Stomach (tissue), 9 donors: ENCODE data around the gene CLOCK. TPM values are rescaled to one million over a fixed set of nuclear protein-coding genes. Genes with fewer than 3 reads are reported as not detected.

Experiments
- DNase-seq, 2 donors: peaks; one replicate each; pipeline versions ENCODE4 v3.0.0 to v3.0.0-alpha.2; 2013 to 2019
- H3K27ac ChIP-seq, 5 donors: fragments of 200-600 bp in 4 of 5; sonication (generic) in 4 of 5; one replicate each; pipeline ENCODE4 v1.5.1; 2013 to 2019; ENCODE audit warnings: mild to moderate bottlenecking in 1 of 5, moderate library complexity in 1 of 5
- H3K27me3 ChIP-seq, 3 donors: fragments of 200-600 bp; sonication (generic); one replicate each; pipeline ENCODE4 v1.5.1; 2017 to 2019; ENCODE audit warnings: mixed run types in 1 of 3
- H3K36me3 ChIP-seq, 4 donors: fragments of 200-600 bp; sonication (generic); 1 replicate in 3 of 4; 2 replicates in 1 of 4; pipeline ENCODE4 v1.5.1; 2016 to 2019
- H3K4me1 ChIP-seq, 4 donors: fragments of 200-600 bp; sonication (generic); one replicate each; pipeline ENCODE4 v1.5.1; 2016 to 2019
- H3K4me3 ChIP-seq, 4 donors: fragments of 200-600 bp; sonication (generic) in 3 of 4; one replicate each; pipeline ENCODE4 v1.5.1; 2016 to 2019; ENCODE audit warnings: mild to moderate bottlenecking in 1 of 4
- H3K9me3 ChIP-seq, 4 donors: fragments of 200-600 bp; sonication (generic); one replicate each; pipeline ENCODE4 v1.5.1; 2016 to 2019
- CTCF ChIP-seq, 7 experiments: fragments of 450-650 bp in 4 of 7; fragments of 200-600 bp in 3 of 7; sonication (generic) in 3 of 7; IDR thresholded peaks; one replicate each; pipeline ENCODE4 v1.5.1; 2016 to 2019; ENCODE audit warnings: antibody characterized with exemption in 7 of 7, control low read depth in 2 of 7, mild to moderate bottlenecking in 1 of 7
- EP300 ChIP-seq: sonication (generic); formaldehyde crosslinking; IDR thresholded peaks from one replicate; pipeline ENCODE4 v1.6.1; 2017; ENCODE audit warnings: antibody characterized with exemption
- POLR2A ChIP-seq, 4 donors: fragments of 450-650 bp; IDR thresholded peaks; one replicate each; pipeline ENCODE4 v1.6.1; 2016; ENCODE audit warnings: antibody characterized with exemption in 4 of 4, control low read depth in 2 of 4, mild to moderate bottlenecking in 1 of 4, moderate library complexity in 1 of 4
- POLR2AphosphoS5 ChIP-seq, 3 donors: sonication (generic); formaldehyde crosslinking; IDR thresholded peaks; one replicate each; pipeline ENCODE4 v1.6.1; 2016; ENCODE audit warnings: antibody characterized with exemption in 3 of 3
- WGBS, 5 donors: extraction: QIAGEN DNeasy Blood & Tissue Kit in 3 of 5; methylation state at CpG; one replicate each; pipeline versions ENCODE4 v1.1.5 to v1.1.7; 2013 to 2018; 5-methylcytosine and 5-hydroxymethylcytosine counted together
- intact Hi-C: fragments of 100-400 bp; cut with DNase I; formaldehyde crosslinking; loops from one replicate; pipeline ENCODE4 v1.15.1; 2023; ENCODE audit warnings: low total_unique reads
- polyA plus RNA-seq, 3 donors: library from polyadenylated mRNA; stranded (reverse); fragments of 200-250 nt; gene quantifications; one replicate each; pipeline ENCODE4 v1.2.3, GENCODE V29; 2013
- total RNA-seq, 5 donors: library from RNA; depleted of rRNA; stranded (reverse); fragments of >200 nt; gene quantifications; one replicate each; pipeline versions ENCODE4 v1.1.0 to v1.2.3, GENCODE V29; 2014 to 2016
- donor health status: healthy with polysubstance abuse.
- donor health status: Bipolar disorder and iron deficiency.
- donor health status: healthy.

Gene CLOCK
- total and polyA plus RNA-seq, 8 donors, result 3.2 to 123 (median 21.4) TPM

- H3K9me3 ChIP-seq, result no peaks in the 10 kb centered on the region
- no peak overlapping the region for H3K27ac ChIP-seq
These were observed 161.5 kb downstream of the CLOCK start for GRCh38 chr4:55385201-55385649.

GRCh38 chr4:55382488-55383003, 164.2 kb downstream of the CLOCK start:
- TF ChIP-seq CTCF (IDR thresholded peaks at IDR 0.05) (no peak), EP300 (no peak), POLR2A (IDR thresholded peaks at IDR 0.05) (no peak), POLR2AphosphoS5 (IDR thresholded peaks at IDR 0.05) (no peak)
- WGBS, 5 donors, result 84 to 87% (median 85%) methylated on average over 3 of the region's 3 CpGs
- H3K9me3 ChIP-seq, result no peaks in the 10 kb centered on the region
- DNase-seq, result no peak
- no peaks in the 10 kb centered on the region for H3K4me1 ChIP-seq
- no peaks in the 10 kb centered on the region for H3K36me3 ChIP-seq
- H3K4me3 ChIP-seq, result no peak overlapping the region
- no peaks in the 10 kb centered on the region for H3K27me3 ChIP-seq
- H3K27ac ChIP-seq, result no peak overlapping the region
- intact Hi-C loops, result no loop called here

More at GRCh38 chr4:55385201-55385649, 161.5 kb downstream of the CLOCK start:
- intact Hi-C loops, result no loop called here
- H3K27me3 ChIP-seq, result no peaks in the 10 kb centered on the region
- DNase-seq, result no peak
- no peaks in the 10 kb centered on the region for H3K4me1 ChIP-seq
- no peaks in the 10 kb centered on the region for H3K36me3 ChIP-seq
- no peak overlapping the region for H3K4me3 ChIP-seq
- no peak for TF ChIP-seq EP300
- TF ChIP-seq POLR2A (IDR thresholded peaks at IDR 0.05), result no peak
- no peak for TF ChIP-seq POLR2AphosphoS5 (IDR thresholded peaks at IDR 0.05)
- TF ChIP-seq CTCF (IDR thresholded peaks at IDR 0.05), result no peak
- 70 to 79% (median 76%) methylated on average over 3 of the region's 3 CpGs for WGBS, 5 donors

GRCh38 chr4:55381502-55381901, 165.2 kb downstream of the CLOCK start:
- TF ChIP-seq POLR2AphosphoS5 (IDR thresholded peaks at IDR 0.05), result no peak
- TF ChIP-seq POLR2A (IDR thresholded peaks at IDR 0.05), result no peak
- TF ChIP-seq CTCF (IDR thresholded peaks at IDR 0.05), result no peak
- TF ChIP-seq EP300, result no peak
- 88 to 97% (median 90%) methylated on average over 7 of the region's 7 CpGs for whole genome bisulfite sequencing, 5 donors
- Histone ChIP-seq H3K9me3 (no peaks in the 10 kb centered on the region), H3K36me3 (no peaks in the 10 kb centered on the region), H3K4me1 (no peaks in the 10 kb centered on the region), H3K27ac (no peak overlapping the region), H3K4me3 (no peak overlapping the region), H3K27me3 (no peaks in the 10 kb centered on the region)
- no peak for DNase-seq
- intact Hi-C loops, result no loop called here

GRCh38 chr4:55380576-55380975, 166.1 kb downstream of the CLOCK start:
- Histone ChIP-seq H3K27me3 (no peaks in the 10 kb centered on the region), H3K9me3 (no peaks in the 10 kb centered on the region), H3K4me3 (no peak overlapping the region), H3K27ac (no peak overlapping the region), H3K4me1 (no peaks in the 10 kb centered on the region), H3K36me3 (no peaks in the 10 kb centered on the region)
- DNase-seq, result no peak
- intact Hi-C loops, result no loop called here
- WGBS, 5 donors, result 77 to 87% (median 85%) methylated on average over 2 of the region's 2 CpGs
- TF ChIP-seq POLR2A (IDR thresholded peaks at IDR 0.05) (no peak), POLR2AphosphoS5 (IDR thresholded peaks at IDR 0.05) (no peak), CTCF (IDR thresholded peaks at IDR 0.05) (no peak), EP300 (no peak)
